Kidney epithelial cell (primary cell): ENCODE measurements around the gene MYO1G. TPM values are rescaled to one million over a fixed set of nuclear protein-coding genes. Genes with fewer than 3 reads are reported as not detected.

Experiments used
- DNase-seq: peaks from one replicate; pipeline ENCODE4 v3.0.0-alpha.2; 2010; ENCODE audit warnings: low read depth
- H3K27me3 ChIP-seq: 2 replicates; pipeline ENCODE4 v1.6.0; 2011; ENCODE audit warnings: low read length; ENCODE audit not compliant: control insufficient read depth, insufficient read depth
- H3K36me3 ChIP-seq: 2 replicates; pipeline ENCODE4 v1.5.1; 2011; ENCODE audit warnings: low read length; ENCODE audit not compliant: control insufficient read depth, insufficient read depth
- H3K4me3 ChIP-seq: 2 replicates; pipeline ENCODE4 v1.5.1; 2011; ENCODE audit warnings: low read depth, mild to moderate bottlenecking, control low read depth, low read length
- total RNA-seq: library from RNA; depleted of rRNA; stranded (reverse); fragments of >200 nt; gene quantifications from 2 replicates; pipeline ENCODE4 v1.2.3, GENCODE V29; 2015
- TF ChIP-seq, protein P1 (sequence below): IDR thresholded peaks from 2 replicates; pipeline ENCODE4 v1.5.1; 2011; ENCODE audit warnings: mild to moderate bottlenecking, moderate library complexity, low read length, control low read depth, inconsistent platforms; ENCODE audit not compliant: insufficient read depth, poor library complexity, severe bottlenecking

MYO1G gene
- total RNA-seq, 1 donor from 2014 or later, result 0.04 TPM

DNA sequence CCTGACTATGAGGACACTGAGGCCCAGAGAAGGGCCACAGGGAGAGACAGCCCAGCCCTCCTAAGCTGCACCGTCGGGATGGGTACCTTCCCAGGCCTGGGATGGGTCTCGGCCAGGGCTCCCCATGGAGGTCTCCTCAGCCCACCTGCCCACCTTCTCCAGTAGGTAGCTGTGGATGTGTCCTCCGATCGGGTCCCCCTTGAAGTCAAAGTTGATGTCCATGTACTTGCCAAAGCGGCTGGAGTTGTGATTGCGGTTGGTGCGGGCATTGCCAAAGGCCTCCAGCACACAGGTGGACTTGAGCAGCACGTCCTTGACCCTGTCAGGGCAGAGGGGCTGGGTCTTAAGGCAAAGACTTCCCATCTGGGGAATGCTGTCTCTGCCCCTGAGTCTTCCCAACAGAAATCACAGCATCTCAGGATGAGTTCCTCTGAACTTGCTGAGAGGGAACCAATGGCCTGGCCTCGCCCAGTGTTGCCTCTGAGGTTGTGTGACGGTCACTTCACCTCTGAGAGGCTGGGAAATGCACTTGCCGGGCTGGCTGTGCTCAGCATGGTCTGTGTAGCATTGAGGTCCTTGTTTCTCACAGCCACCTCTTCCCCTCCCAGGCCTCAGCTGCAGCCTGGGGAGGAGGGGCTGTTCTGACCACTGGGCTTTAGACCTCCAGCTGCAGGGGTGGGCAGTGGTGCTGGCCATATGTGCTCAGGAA is 3.3 kb downstream of the MYO1G start:
- Histone ChIP-seq H3K27me3 (no peaks in the 10 kb centered on the region), H3K4me3 (no peak overlapping the region), H3K36me3 (no peaks in the 10 kb centered on the region)
- DNase-seq, result no peak
- TF ChIP-seq, protein P1, sequence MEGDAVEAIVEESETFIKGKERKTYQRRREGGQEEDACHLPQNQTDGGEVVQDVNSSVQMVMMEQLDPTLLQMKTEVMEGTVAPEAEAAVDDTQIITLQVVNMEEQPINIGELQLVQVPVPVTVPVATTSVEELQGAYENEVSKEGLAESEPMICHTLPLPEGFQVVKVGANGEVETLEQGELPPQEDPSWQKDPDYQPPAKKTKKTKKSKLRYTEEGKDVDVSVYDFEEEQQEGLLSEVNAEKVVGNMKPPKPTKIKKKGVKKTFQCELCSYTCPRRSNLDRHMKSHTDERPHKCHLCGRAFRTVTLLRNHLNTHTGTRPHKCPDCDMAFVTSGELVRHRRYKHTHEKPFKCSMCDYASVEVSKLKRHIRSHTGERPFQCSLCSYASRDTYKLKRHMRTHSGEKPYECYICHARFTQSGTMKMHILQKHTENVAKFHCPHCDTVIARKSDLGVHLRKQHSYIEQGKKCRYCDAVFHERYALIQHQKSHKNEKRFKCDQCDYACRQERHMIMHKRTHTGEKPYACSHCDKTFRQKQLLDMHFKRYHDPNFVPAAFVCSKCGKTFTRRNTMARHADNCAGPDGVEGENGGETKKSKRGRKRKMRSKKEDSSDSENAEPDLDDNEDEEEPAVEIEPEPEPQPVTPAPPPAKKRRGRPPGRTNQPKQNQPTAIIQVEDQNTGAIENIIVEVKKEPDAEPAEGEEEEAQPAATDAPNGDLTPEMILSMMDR, result no peak

DNA sequence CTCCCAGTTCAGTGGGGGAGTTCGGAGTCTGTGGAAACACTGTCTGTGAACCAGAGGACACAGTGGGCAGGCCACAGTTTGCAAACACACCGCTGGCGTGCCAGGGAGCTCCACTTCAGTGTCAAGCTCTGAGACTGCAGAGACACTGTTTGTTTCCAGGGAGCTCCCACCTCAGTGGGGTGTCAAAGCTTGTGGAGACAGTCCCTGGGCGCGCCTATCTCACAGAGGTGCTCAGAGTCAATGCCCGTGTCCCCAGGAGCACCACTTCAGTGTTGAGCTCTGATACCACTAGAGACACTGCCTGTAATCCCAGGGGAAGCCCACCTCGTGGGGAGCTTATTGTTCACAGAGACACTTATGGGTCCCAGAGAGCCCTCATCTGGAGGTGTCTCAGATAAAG is 4.3 kb downstream of the MYO1G start:
- TF ChIP-seq, protein P1, result no peak
- Histone ChIP-seq H3K27me3 (no peaks in the 10 kb centered on the region), H3K36me3 (no peaks in the 10 kb centered on the region), H3K4me3 (no peak overlapping the region)
- no peak for DNase-seq

DNA sequence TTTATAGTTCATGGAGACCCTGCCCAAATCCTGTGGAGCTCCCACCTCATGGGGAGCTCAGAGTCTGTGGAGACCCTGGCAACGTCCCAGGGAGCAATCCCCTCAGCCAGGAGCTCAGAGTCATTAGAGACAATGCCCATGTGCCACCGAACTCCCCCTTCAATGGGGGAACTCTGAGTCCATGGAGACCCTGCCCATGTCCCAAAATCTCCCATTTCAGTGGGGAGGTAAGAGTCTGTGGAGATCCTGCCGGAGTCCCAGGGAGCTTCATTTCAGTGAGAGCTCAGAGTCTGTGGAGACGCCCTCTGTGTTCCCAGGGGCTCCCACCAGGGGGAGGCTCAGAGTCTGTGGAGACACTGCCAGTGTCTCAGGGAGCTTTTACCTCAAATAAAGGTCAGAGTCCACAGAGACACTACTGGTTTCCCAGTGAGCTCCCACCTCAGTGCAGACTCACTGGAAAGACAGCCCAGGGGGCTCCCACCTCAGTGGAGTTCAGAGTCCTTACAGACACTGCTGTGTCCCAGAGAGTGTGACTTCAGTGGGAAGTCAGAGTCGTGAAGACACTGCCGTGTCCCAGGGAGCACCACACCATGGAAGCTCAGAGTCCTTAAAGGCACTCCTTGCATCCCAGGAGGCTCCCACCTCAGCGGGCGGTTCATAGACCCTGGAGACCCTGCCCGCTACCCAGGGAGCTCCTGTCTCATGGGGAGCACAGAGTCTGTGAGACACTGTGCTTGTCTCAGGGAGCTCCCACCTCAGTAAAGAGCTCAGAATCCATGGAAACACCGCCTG is 5.0 kb downstream of the MYO1G start:
- Histone ChIP-seq H3K4me3 (no peak overlapping the region), H3K27me3 (no peaks in the 10 kb centered on the region), H3K36me3 (no peaks in the 10 kb centered on the region)
- TF ChIP-seq, protein P1, result peak; percentile 61
- no peak for DNase-seq

DNA sequence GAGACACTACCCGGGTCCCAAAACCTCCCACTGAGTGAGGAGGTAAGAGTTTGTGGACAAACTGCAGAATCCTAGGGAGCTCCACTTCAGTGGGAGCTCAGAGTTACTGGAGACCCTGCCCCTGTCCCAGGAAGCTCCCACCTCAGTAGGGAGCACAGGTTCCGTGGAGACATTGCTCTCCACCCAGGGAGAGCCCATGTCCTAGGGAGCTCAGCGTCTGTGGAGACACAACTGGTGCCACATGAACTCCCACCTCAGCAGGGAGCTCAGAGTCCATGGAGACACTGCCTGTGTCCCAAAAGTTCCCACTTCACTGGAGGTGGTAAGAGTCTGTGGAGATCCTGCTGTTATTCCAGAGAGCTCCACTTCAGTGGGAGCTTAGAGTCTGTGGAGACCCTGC is 6.3 kb downstream of the MYO1G start:
- no peak for DNase-seq
- no peaks in the 10 kb centered on the region for H3K36me3 ChIP-seq
- no peak overlapping the region for H3K4me3 ChIP-seq
- no peaks in the 10 kb centered on the region for H3K27me3 ChIP-seq
- TF ChIP-seq, protein P1, result no peak

DNA sequence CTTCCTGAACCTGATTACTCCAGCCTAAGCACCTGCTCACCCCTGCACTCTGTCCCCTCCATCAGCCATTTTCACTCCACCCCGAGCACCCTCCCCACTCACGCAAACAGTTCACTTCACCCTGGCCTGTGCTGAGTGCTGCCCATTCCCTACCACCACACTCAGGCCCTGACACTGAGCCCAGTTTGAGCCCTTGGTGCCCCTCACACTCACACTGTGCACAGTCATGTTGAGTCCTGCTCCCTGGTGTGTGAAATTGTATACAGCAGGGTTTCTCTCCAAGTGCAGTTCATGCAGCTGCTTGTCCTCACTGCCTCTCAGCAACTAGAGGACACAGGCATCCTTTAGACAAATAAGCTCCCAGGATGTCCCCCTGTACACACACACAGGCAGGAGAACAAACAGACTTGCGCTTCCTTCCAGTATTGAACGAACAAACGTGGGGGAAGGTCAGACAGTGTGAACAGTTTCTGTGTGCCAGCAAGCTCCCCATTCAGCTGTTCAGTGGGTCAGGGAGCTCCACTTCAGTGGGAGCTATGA is 6.8 kb downstream of the MYO1G start:
- TF ChIP-seq, protein P1, result no peak
- no peak for DNase-seq
- Histone ChIP-seq H3K36me3 (no peaks in the 10 kb centered on the region), H3K27me3 (no peaks in the 10 kb centered on the region), H3K4me3 (no peak overlapping the region)
